ENCODE measurements around the gene TXNL4A. TPM values are rescaled to one million over a fixed set of nuclear protein-coding genes. Genes with fewer than 3 reads are reported as not detected.

The TXNL4A gene
- total RNA-seq, 2 donors from 2014 or later: 11.2 to 13.5 TPM

DNA sequence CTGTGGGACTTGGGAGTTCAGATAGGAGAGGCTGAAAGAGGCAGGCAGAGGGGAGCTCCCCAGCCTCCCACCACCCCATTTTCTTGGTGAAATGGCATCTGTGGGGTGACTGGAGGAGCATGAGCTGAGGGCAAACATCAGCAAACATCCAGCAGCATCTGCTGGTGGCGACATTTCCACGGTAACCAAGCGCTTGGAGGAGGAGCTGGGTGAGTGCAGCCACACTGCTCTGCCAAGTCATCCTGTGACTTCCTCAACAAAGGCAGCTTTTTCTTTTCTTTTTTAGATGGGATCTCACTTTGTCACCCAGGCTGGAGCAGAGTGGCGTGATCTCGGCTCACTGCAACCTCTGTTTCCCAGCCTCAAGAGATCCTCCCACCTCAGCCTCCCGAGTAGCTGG, 5.6 kb downstream of the TXNL4A start:
- H3K36me3 ChIP-seq (replicated peaks in 1 of 2; ENCODE audit: insufficient read depth in 1 of 2, low read depth in 2 of 2): no peaks in the 10 kb centered on the region
- H3K27me3 ChIP-seq: no peaks in the 10 kb centered on the region
- ATAC-seq (no peak), DNase-seq (peak in 2 of 4 donors; percentile 24 to 32)
- TF ChIP-seq POLR2A (IDR thresholded peaks at IDR 0.05) (no peak), CTCF (IDR thresholded peaks at IDR 0.05) (no peak)
- 75 to 88% methylated on average over 6 of the region's 6 CpGs for WGBS, 2 donors
- intact Hi-C loops (cut with DNase I): loop anchor here (10.0 kb wide), 1 partner anchor 48 kb away; no protein-coding TSS in a partner anchor
- no peak overlapping the region for H3K4me3 ChIP-seq
- peaks cover 34% of the 10 kb centered on the region for H3K4me1 ChIP-seq
- H3K9me3 ChIP-seq: no peaks in the 10 kb centered on the region
- peak overlapping the region in 2 of 4 donors; percentile 5 to 26 for H3K27ac ChIP-seq

DNA sequence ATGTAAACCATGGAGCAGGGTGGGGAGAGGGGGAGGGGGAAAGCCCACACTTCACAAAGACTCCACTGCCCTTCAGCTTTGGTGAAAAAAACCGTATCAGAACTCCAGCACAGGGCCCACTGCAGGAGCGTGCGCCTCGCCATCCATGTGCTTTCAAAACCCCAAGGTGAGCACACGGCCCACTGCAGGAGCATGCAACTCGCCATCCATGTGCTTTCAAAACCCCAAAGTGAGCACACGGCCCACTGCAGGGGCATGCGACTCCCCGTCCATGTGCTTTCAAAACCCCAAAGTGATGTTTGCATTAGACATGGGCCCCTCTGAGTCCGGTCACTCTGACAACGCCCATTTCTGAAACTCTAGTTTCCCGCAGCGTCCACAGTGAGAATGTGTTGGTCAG, 7.8 kb downstream of the TXNL4A start:
- intact Hi-C loops (cut with DNase I): loop anchor here (10.0 kb wide), 1 partner anchor 46 kb away; no protein-coding TSS in a partner anchor
- Histone ChIP-seq H3K4me3 (no peak overlapping the region), H3K27ac (no peak overlapping the region), H3K4me1 (peaks cover 23% of the 10 kb centered on the region), H3K36me3 (replicated peaks in 1 of 2; ENCODE audit: insufficient read depth in 1 of 2, low read depth in 2 of 2) (no peaks in the 10 kb centered on the region), H3K27me3 (no peaks in the 10 kb centered on the region), H3K9me3 (no peaks in the 10 kb centered on the region)
- 88 to 93% methylated on average over 13 of the region's 13 CpGs for WGBS, 2 donors
- no peak for ATAC-seq
- TF ChIP-seq POLR2A (IDR thresholded peaks at IDR 0.05) (no peak), CTCF (IDR thresholded peaks at IDR 0.05) (no peak)
- no peak for DNase-seq

DNA sequence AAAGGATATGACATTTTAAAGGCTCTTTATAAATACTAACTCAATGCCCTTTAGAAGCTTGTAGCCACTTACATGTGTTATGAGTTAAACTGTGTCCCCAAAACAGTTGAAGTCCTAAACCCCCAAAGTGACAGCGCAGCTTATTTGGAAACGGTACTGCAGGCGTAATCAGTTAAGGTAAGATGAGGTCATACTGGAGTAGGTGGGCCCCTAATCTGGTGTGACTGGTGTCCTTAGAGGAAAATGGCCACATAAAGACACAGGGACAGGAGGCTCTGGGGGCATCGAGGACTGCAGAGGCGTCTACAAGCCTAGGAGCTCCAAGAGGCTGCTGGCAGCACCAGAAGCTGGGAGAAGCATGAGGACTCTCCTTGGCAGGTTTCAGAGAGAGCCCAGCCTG, 8.5 kb downstream of the TXNL4A start:
- intact Hi-C loops (cut with DNase I): loop anchor here (10.0 kb wide), 1 partner anchor 45 kb away; no protein-coding TSS in a partner anchor
- Histone ChIP-seq H3K4me1 (peaks cover 23% of the 10 kb centered on the region), H3K27me3 (no peaks in the 10 kb centered on the region), H3K9me3 (no peaks in the 10 kb centered on the region), H3K36me3 (replicated peaks in 1 of 2; ENCODE audit: insufficient read depth in 1 of 2, low read depth in 2 of 2) (no peaks in the 10 kb centered on the region), H3K4me3 (no peak overlapping the region), H3K27ac (no peak overlapping the region)
- WGBS, 2 donors: 92 to 94% methylated on average over 5 of the region's 5 CpGs
- TF ChIP-seq CTCF (IDR thresholded peaks at IDR 0.05): no peak
- TF ChIP-seq POLR2A (IDR thresholded peaks at IDR 0.05): no peak
- ATAC-seq (no peak), DNase-seq (no peak)

GRCh38 chr18:79975985-79976680, 12.2 kb downstream of the TXNL4A start:
- Histone ChIP-seq H3K9me3 (no peaks in the 10 kb centered on the region), H3K27me3 (no peaks in the 10 kb centered on the region), H3K27ac (no peak overlapping the region), H3K4me1 (peaks cover 8% of the 10 kb centered on the region), H3K4me3 (no peak overlapping the region), H3K36me3 (replicated peaks in 1 of 2; ENCODE audit: insufficient read depth in 1 of 2, low read depth in 2 of 2) (peaks cover 0 to 7% of the 10 kb centered on the region in 2 donors)
- 63 to 83% methylated on average over 12 to 14 of the region's 14 CpGs for WGBS, 2 donors
- no peak for ATAC-seq
- intact Hi-C loops (cut with DNase I): no loop called here
- TF ChIP-seq POLR2A (IDR thresholded peaks at IDR 0.05): no peak
- no peak for TF ChIP-seq CTCF (IDR thresholded peaks at IDR 0.05)
- DNase-seq: peak in 3 of 4 donors; percentile 29 to 41 (median 31)

- 54 to 65% methylated on average over 4 of the region's 4 CpGs for WGBS, 2 donors
These were observed 13.3 kb downstream of the TXNL4A start for GRCh38 chr18:79975043-79975442.

More at GRCh38 chr18:79975043-79975442, 13.3 kb downstream of the TXNL4A start:
- no peak overlapping the region for H3K4me3 ChIP-seq
- H3K27me3 ChIP-seq: no peaks in the 10 kb centered on the region
- intact Hi-C loops (cut with DNase I): no loop called here
- peaks cover 8% of the 10 kb centered on the region for H3K4me1 ChIP-seq
- ATAC-seq: no peak
- no peaks in the 10 kb centered on the region for H3K9me3 ChIP-seq
- TF ChIP-seq CTCF (IDR thresholded peaks at IDR 0.05) (no peak), POLR2A (IDR thresholded peaks at IDR 0.05) (no peak)
- peaks cover 0 to 10% of the 10 kb centered on the region in 2 donors for H3K36me3 ChIP-seq (replicated peaks in 1 of 2; ENCODE audit: insufficient read depth in 1 of 2, low read depth in 2 of 2)
- H3K27ac ChIP-seq: no peak overlapping the region
- no peak for DNase-seq
